Esophagus muscularis mucosa (tissue), 4 donors: Measurements from ENCODE around the gene AKAP6. TPM values are rescaled to one million over a fixed set of nuclear protein-coding genes. Genes with fewer than 3 reads are reported as not detected.

Experiments used
- DNase-seq: peaks from one replicate; pipeline ENCODE4 v3.0.0-alpha.2; 2017; ENCODE audit errors: extremely low spot score
- H3K27ac ChIP-seq, 4 donors: fragments of 200-600 bp; sonication (generic); replicated peaks in 1 of 4; 1 replicate in 3 of 4; 2 replicates in 1 of 4; pipeline ENCODE4 v1.5.1; 2016 to 2019; ENCODE audit warnings: mild to moderate bottlenecking in 1 of 4
- H3K27me3 ChIP-seq, 4 donors: fragments of 200-600 bp; sonication (generic); one replicate each; pipeline versions ENCODE4 v1.5.1 to v1.6.0; 2016 to 2019
- H3K36me3 ChIP-seq, 4 donors: fragments of 200-600 bp; sonication (generic); one replicate each; pipeline ENCODE4 v1.5.1; 2016 to 2019
- H3K4me1 ChIP-seq, 4 donors: fragments of 200-600 bp; sonication (generic); one replicate each; pipeline ENCODE4 v1.5.1; 2016 to 2019
- H3K4me3 ChIP-seq, 4 donors: fragments of 200-600 bp; sonication (generic); 1 replicate in 2 of 4; 2 replicates in 2 of 4; pipeline ENCODE4 v1.5.1; 2016 to 2019; ENCODE audit warnings: mild to moderate bottlenecking in 4 of 4, moderate library complexity in 1 of 4
- H3K9me3 ChIP-seq, 4 donors: fragments of 200-600 bp; sonication (generic); 1 replicate in 3 of 4; 2 replicates in 1 of 4; pipeline ENCODE4 v1.5.1; 2016 to 2019
- CTCF ChIP-seq, 3 experiments: fragments of 200-600 bp in 2 of 3; fragments of 450-650 bp in 1 of 3; sonication (generic) in 2 of 3; IDR thresholded peaks; one replicate each; pipeline ENCODE4 v1.5.1; 2017 to 2019; ENCODE audit warnings: antibody characterized with exemption in 3 of 3, mild to moderate bottlenecking in 2 of 3, moderate library complexity in 1 of 3
- EP300 ChIP-seq: sonication (generic); formaldehyde crosslinking; IDR thresholded peaks from one replicate; pipeline ENCODE4 v1.6.1; 2017; ENCODE audit warnings: antibody characterized with exemption
- POLR2A ChIP-seq: fragments of 450-650 bp; IDR thresholded peaks from one replicate; pipeline ENCODE4 v1.6.1; 2017; ENCODE audit warnings: antibody characterized with exemption, moderate library complexity, mild to moderate bottlenecking, low read depth
- POLR2AphosphoS5 ChIP-seq, 2 donors: sonication (generic); formaldehyde crosslinking; IDR thresholded peaks; one replicate each; pipeline ENCODE4 v1.6.1; 2017; ENCODE audit warnings: antibody characterized with exemption in 2 of 2
- WGBS: methylation state at CpG from one replicate; pipeline ENCODE4 v1.1.5; 2018; 5-methylcytosine and 5-hydroxymethylcytosine counted together
- intact Hi-C: fragments of 100-400 bp; cut with DNase I; formaldehyde crosslinking; loops from one replicate; pipeline ENCODE4 v1.15.1; 2023
- total RNA-seq, 4 donors: library from RNA; depleted of rRNA; stranded (reverse); fragments of >200 nt; gene quantifications; one replicate each; pipeline versions ENCODE4 v1.1.0 to v1.2.1, GENCODE V29; 2016

Gene AKAP6
- total RNA-seq, 4 donors from 2014 or later: 21.3 to 38.6 (median 31.5) TPM

- intact Hi-C loops: no loop called here
- Histone ChIP-seq H3K9me3 (no peaks in the 10 kb centered on the region), H3K36me3 (no peaks in the 10 kb centered on the region), H3K4me3 (peak overlapping the region; percentile 27 to 44 (median 38)), H3K27ac (peak overlapping the region; percentile 73 to 80 (median 76)), H3K27me3 (no peaks in the 10 kb centered on the region), H3K4me1 (peaks cover 21 to 64% (median 59%) of the 10 kb centered on the region in 4 donors)
- WGBS: 25% methylated on average over 5 of the region's 5 CpGs
- no peak for DNase-seq
- TF ChIP-seq POLR2AphosphoS5 (IDR thresholded peaks at IDR 0.05): peak in 1 of 2 donors; percentile 45
- TF ChIP-seq CTCF (IDR thresholded peaks at IDR 0.05): no peak
- no peak for TF ChIP-seq POLR2A
These were observed 165.7 kb downstream of the AKAP6 start for GRCh38 chr14:32494609-32495434.

GRCh38 chr14:32495435-32495734, 166.3 kb downstream of the AKAP6 start:
- H3K27ac ChIP-seq: peak overlapping the region; percentile 73 to 80 (median 76)
- WGBS: 46% methylated on average over 6 of the region's 6 CpGs
- DNase-seq: no peak

GRCh38 chr14:32497248-32497647, 168.2 kb downstream of the AKAP6 start:
- TF ChIP-seq POLR2AphosphoS5 (IDR thresholded peaks at IDR 0.05) (no peak), POLR2A (no peak), EP300 (no peak), CTCF (IDR thresholded peaks at IDR 0.05) (no peak)
- no peak for DNase-seq
- peak overlapping the region; percentile 4 to 80 (median 76) for H3K27ac ChIP-seq
- H3K27me3 ChIP-seq: no peaks in the 10 kb centered on the region
- intact Hi-C loops: no loop called here
- H3K9me3 ChIP-seq: no peaks in the 10 kb centered on the region
- peak overlapping the region in 3 of 4 donors; percentile 9 to 36 (median 13) for H3K4me3 ChIP-seq
- H3K36me3 ChIP-seq: no peaks in the 10 kb centered on the region
- H3K4me1 ChIP-seq: peaks cover 17 to 68% (median 52%) of the 10 kb centered on the region in 4 donors

More at GRCh38 chr14:32495435-32495734, 166.3 kb downstream of the AKAP6 start:
- Histone ChIP-seq H3K36me3 (no peaks in the 10 kb centered on the region), H3K4me1 (peaks cover 21 to 70% (median 65%) of the 10 kb centered on the region in 4 donors), H3K4me3 (peak overlapping the region; percentile 27 to 44 (median 38)), H3K27me3 (no peaks in the 10 kb centered on the region), H3K9me3 (no peaks in the 10 kb centered on the region)
- TF ChIP-seq POLR2AphosphoS5 (IDR thresholded peaks at IDR 0.05) (no peak), EP300 (no peak), CTCF (IDR thresholded peaks at IDR 0.05) (no peak)
- intact Hi-C loops: no loop called here

GRCh38 chr14:32507029-32507984, 178.2 kb downstream of the AKAP6 start:
- TF ChIP-seq EP300 (no peak), POLR2A (no peak), CTCF (IDR thresholded peaks at IDR 0.05) (no peak), POLR2AphosphoS5 (IDR thresholded peaks at IDR 0.05) (peak in 1 of 2 donors; percentile 37)
- 81% methylated on average over 4 of the region's 4 CpGs for WGBS
- intact Hi-C loops: no loop called here
- Histone ChIP-seq H3K27me3 (no peaks in the 10 kb centered on the region), H3K36me3 (no peaks in the 10 kb centered on the region), H3K27ac (peak overlapping the region; percentile 83 to 87 (median 86)), H3K9me3 (no peaks in the 10 kb centered on the region), H3K4me1 (peaks cover 4 to 34% (median 31%) of the 10 kb centered on the region in 4 donors), H3K4me3 (no peak overlapping the region)
- no peak for DNase-seq
